Neural cell (in vitro differentiated cells): ENCODE results near the gene TNKS1BP1.

Source experiments
- CTCF ChIP-seq: fragments of 450-650 bp; IDR thresholded peaks from 2 replicates; pipeline ENCODE4 v1.5.1; 2014; ENCODE audit warnings: antibody characterized with exemption, mild to moderate bottlenecking, moderate library complexity; ENCODE audit not compliant: poor library complexity, severe bottlenecking
- EP300 ChIP-seq: fragments of 450-650 bp; conservative IDR thresholded peaks from 2 replicates; pipeline ENCODE4 v1.6.1; 2014; ENCODE audit warnings: antibody characterized with exemption, mild to moderate bottlenecking, moderate library complexity; ENCODE audit not compliant: poor library complexity, severe bottlenecking
- EZH2 ChIP-seq: fragments of 200-600, 300-800 bp; shearing (Covaris generic), sonication (generic); IDR thresholded peaks from 2 replicates; pipeline ENCODE4 v1.6.1; 2014; ENCODE audit warnings: antibody characterized with exemption, low read length, borderline replicate concordance, mild to moderate bottlenecking; ENCODE audit not compliant: insufficient read depth, poor library complexity, severe bottlenecking
- MXI1 ChIP-seq: fragments of 450-650 bp; conservative IDR thresholded peaks from 2 replicates; pipeline ENCODE4 v1.6.1; 2014; ENCODE audit warnings: antibody characterized with exemption, mild to moderate bottlenecking; ENCODE audit not compliant: poor library complexity, severe bottlenecking
- POLR2AphosphoS5 ChIP-seq: IDR thresholded peaks from 2 replicates; pipeline ENCODE4 v1.6.1; 2012
- RAD21 ChIP-seq: fragments of 450-650 bp; conservative IDR thresholded peaks from 2 replicates; pipeline ENCODE4 v1.6.1; 2014; ENCODE audit warnings: antibody characterized with exemption, mild to moderate bottlenecking, moderate library complexity
- SMC3 ChIP-seq: fragments of 450-650 bp; conservative IDR thresholded peaks from 2 replicates; pipeline ENCODE4 v1.6.1; 2014; ENCODE audit warnings: antibody characterized with exemption, mild to moderate bottlenecking, moderate library complexity; ENCODE audit not compliant: poor library complexity
- TAF1 ChIP-seq: IDR thresholded peaks from 2 replicates; pipeline ENCODE4 v1.6.1; 2012; ENCODE audit warnings: low read depth
- TF ChIP-seq, protein P1 (sequence below): IDR thresholded peaks from 2 replicates; pipeline ENCODE4 v1.6.1; 2012; ENCODE audit warnings: borderline replicate concordance

- TF ChIP-seq RAD21 (no peak), EP300 (no peak), CTCF (no peak), POLR2AphosphoS5 (no peak), EZH2 (no peak), TAF1 (no peak), MXI1 (no peak), SMC3 (no peak)
- TF ChIP-seq, protein P1, sequence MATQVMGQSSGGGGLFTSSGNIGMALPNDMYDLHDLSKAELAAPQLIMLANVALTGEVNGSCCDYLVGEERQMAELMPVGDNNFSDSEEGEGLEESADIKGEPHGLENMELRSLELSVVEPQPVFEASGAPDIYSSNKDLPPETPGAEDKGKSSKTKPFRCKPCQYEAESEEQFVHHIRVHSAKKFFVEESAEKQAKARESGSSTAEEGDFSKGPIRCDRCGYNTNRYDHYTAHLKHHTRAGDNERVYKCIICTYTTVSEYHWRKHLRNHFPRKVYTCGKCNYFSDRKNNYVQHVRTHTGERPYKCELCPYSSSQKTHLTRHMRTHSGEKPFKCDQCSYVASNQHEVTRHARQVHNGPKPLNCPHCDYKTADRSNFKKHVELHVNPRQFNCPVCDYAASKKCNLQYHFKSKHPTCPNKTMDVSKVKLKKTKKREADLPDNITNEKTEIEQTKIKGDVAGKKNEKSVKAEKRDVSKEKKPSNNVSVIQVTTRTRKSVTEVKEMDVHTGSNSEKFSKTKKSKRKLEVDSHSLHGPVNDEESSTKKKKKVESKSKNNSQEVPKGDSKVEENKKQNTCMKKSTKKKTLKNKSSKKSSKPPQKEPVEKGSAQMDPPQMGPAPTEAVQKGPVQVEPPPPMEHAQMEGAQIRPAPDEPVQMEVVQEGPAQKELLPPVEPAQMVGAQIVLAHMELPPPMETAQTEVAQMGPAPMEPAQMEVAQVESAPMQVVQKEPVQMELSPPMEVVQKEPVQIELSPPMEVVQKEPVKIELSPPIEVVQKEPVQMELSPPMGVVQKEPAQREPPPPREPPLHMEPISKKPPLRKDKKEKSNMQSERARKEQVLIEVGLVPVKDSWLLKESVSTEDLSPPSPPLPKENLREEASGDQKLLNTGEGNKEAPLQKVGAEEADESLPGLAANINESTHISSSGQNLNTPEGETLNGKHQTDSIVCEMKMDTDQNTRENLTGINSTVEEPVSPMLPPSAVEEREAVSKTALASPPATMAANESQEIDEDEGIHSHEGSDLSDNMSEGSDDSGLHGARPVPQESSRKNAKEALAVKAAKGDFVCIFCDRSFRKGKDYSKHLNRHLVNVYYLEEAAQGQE = no peak
Observed at GRCh38 chr11:57358543-57358961, 33.8 kb upstream of the TNKS1BP1 start.
